ENCODE results near the gene MMP3. TPM values are rescaled to one million over a fixed set of nuclear protein-coding genes. Genes with fewer than 3 reads are reported as not detected.

Gene MMP3
- total RNA-seq, 2 experiments from 2014 or later = not detected

DNA sequence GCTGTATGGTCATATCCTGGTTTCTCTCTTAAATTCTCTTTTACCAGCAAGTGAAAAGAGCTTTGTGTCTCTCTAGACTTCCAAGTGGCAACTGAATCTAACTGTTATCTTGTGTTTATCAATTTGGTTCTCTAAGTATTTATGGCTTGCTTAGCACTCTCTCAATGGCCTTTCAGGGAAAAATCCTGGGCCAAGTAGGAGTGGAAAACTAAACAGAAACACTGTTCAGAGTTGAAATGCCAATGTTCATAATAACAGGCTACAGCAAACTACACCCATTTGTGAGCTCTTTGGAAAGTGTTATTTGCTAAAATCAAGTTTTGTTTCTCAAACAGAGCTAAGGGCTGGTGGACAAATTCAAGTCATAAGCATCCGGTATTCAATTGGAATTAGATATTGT lies 21.3 kb upstream of the MMP3 start:
- ATAC-seq (ENCODE audit: poor library complexity) = no peak

DNA sequence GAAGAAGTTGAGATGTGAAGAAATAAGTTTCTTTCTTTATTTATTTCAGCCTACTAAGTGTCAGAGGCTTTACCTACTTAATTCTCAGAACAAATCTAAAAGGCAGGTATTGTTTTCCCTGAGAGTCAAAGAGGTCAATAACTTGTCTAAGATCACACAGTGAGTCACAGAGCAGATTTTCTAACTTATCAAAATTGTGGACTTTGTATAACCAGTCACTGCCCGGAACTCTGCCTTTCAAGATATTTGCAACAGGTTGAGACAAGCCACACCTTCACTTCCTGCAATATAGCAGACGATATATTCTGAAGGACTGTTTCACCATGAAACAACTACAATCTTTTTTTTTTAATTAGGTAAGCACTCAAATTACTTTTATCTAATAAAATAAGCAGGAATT lies 10.5 kb upstream of the MMP3 start:
- H3K4me1 ChIP-seq (ENCODE audit: insufficient read depth, low read length) = no peaks in the 10 kb centered on the region
- ChIA-PET CTCF (no interaction called here), POLR2A (no interaction called here)
- H3K27ac ChIP-seq (ENCODE audit: low read depth in 1 of 2, low read length in 2 of 2) = no peak overlapping the region
- no peak overlapping the region for H3K4me3 ChIP-seq (ENCODE audit: low read length)
- Mint-ChIP-seq H3K4me1 (ENCODE audit: low read depth) (no peaks in the 10 kb centered on the region), H3K27ac (no peak overlapping the region), H3K36me3 (ENCODE audit: low read depth) (no peaks in the 10 kb centered on the region), H3K9me3 (no peaks in the 10 kb centered on the region), H3K27me3 (peaks cover 8% of the 10 kb centered on the region), H3K4me3 (no peak overlapping the region)
- H3K9me3 ChIP-seq (ENCODE audit: control insufficient read depth in 1 of 2, insufficient read depth in 1 of 2, low read length in 2 of 2) = no peaks in the 10 kb centered on the region
- TF ChIP-seq, protein P1, sequence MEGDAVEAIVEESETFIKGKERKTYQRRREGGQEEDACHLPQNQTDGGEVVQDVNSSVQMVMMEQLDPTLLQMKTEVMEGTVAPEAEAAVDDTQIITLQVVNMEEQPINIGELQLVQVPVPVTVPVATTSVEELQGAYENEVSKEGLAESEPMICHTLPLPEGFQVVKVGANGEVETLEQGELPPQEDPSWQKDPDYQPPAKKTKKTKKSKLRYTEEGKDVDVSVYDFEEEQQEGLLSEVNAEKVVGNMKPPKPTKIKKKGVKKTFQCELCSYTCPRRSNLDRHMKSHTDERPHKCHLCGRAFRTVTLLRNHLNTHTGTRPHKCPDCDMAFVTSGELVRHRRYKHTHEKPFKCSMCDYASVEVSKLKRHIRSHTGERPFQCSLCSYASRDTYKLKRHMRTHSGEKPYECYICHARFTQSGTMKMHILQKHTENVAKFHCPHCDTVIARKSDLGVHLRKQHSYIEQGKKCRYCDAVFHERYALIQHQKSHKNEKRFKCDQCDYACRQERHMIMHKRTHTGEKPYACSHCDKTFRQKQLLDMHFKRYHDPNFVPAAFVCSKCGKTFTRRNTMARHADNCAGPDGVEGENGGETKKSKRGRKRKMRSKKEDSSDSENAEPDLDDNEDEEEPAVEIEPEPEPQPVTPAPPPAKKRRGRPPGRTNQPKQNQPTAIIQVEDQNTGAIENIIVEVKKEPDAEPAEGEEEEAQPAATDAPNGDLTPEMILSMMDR (IDR thresholded peaks at IDR 0.05) = no peak
- H3K27me3 ChIP-seq (ENCODE audit: control insufficient read depth in 1 of 2, insufficient read depth in 2 of 2, low read length in 2 of 2) = no peaks in the 10 kb centered on the region
- intact Hi-C loops (cut with DNase I, micrococcal nuclease) = no loop called here
- H3K36me3 ChIP-seq (ENCODE audit: insufficient read depth, low read length) = no peaks in the 10 kb centered on the region
- ATAC-seq (ENCODE audit: poor library complexity) (no peak), DNase-seq (no peak)

More for the DNA sequence above, 21.3 kb upstream of the MMP3 start:
- CTCF ChIA-PET = no interaction called here
- Mint-ChIP-seq H3K4me3 (no peak overlapping the region), H3K36me3 (ENCODE audit: low read depth) (no peaks in the 10 kb centered on the region), H3K4me1 (ENCODE audit: low read depth) (no peaks in the 10 kb centered on the region), H3K9me3 (no peaks in the 10 kb centered on the region), H3K27me3 (peaks cover 14% of the 10 kb centered on the region), H3K27ac (no peak overlapping the region)
- Histone ChIP-seq H3K27ac (ENCODE audit: low read depth in 1 of 2, low read length in 2 of 2) (no peak overlapping the region), H3K27me3 (ENCODE audit: control insufficient read depth in 1 of 2, insufficient read depth in 2 of 2, low read length in 2 of 2) (no peaks in the 10 kb centered on the region), H3K4me1 (ENCODE audit: insufficient read depth, low read length) (no peaks in the 10 kb centered on the region), H3K9me3 (ENCODE audit: control insufficient read depth in 1 of 2, insufficient read depth in 1 of 2, low read length in 2 of 2) (no peaks in the 10 kb centered on the region), H3K36me3 (ENCODE audit: insufficient read depth, low read length) (no peaks in the 10 kb centered on the region), H3K4me3 (ENCODE audit: low read length) (no peak overlapping the region)
- POLR2A ChIA-PET = no interaction called here
- TF ChIP-seq, protein P1 (IDR thresholded peaks at IDR 0.05) = no peak
- no peak for DNase-seq
- intact Hi-C loops (cut with DNase I, micrococcal nuclease) = no loop called here

DNA sequence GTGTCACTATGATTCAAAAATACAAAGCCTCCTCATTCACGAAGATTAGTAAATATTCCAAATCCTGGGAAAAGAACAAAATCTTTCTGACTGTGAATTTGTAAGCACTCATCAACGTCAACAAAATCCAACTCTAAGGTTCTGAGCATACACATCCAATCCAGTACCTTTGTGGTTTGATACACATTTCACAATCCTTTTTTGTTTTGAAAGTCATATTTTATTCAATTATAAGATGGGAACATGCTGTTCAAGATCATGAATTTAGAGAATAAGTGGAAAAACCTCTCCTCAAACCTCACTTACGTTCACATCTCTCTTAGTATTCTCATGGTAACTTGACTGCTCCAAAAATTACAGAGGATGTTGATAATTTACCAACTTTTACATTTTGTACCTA lies 9.6 kb upstream of the MMP3 start:
- no peaks in the 10 kb centered on the region for H3K4me1 ChIP-seq (ENCODE audit: insufficient read depth, low read length)
- Mint-ChIP-seq H3K9me3 (no peaks in the 10 kb centered on the region), H3K36me3 (ENCODE audit: low read depth) (no peaks in the 10 kb centered on the region), H3K4me1 (ENCODE audit: low read depth) (no peaks in the 10 kb centered on the region), H3K27me3 (peaks cover 8% of the 10 kb centered on the region), H3K27ac (no peak overlapping the region), H3K4me3 (no peak overlapping the region)
- H3K27ac ChIP-seq (ENCODE audit: low read depth in 1 of 2, low read length in 2 of 2) = no peak overlapping the region
- H3K4me3 ChIP-seq (ENCODE audit: low read length) = no peak overlapping the region
- ChIA-PET POLR2A (no interaction called here), CTCF (no interaction called here)
- intact Hi-C loops (cut with DNase I, micrococcal nuclease) = no loop called here
- no peak for DNase-seq
- TF ChIP-seq, protein P1 (IDR thresholded peaks at IDR 0.05) = no peak
- H3K27me3 ChIP-seq (ENCODE audit: control insufficient read depth in 1 of 2, insufficient read depth in 2 of 2, low read length in 2 of 2) = no peaks in the 10 kb centered on the region
- H3K36me3 ChIP-seq (ENCODE audit: insufficient read depth, low read length) = no peaks in the 10 kb centered on the region
- H3K9me3 ChIP-seq (ENCODE audit: control insufficient read depth in 1 of 2, insufficient read depth in 1 of 2, low read length in 2 of 2) = no peaks in the 10 kb centered on the region
- no peak for ATAC-seq (ENCODE audit: poor library complexity)

All from CD4-positive, alpha-beta T cell (primary cell).